GM19035 (cell line): ENCODE results near the gene LEMD3.
"Not testable (repeated sequence)": the region's sequence is repeated elsewhere in the genome, so short reads cannot be mapped to it uniquely, and the experiment has no call there.

Experiments used
- ATAC-seq: cut with Tn5 transposase; IDR thresholded peaks from one replicate; pipeline ENCODE4 v1.9.1; 2021; ENCODE audit not compliant: unreplicated experiment

Gene LEMD3

DNA sequence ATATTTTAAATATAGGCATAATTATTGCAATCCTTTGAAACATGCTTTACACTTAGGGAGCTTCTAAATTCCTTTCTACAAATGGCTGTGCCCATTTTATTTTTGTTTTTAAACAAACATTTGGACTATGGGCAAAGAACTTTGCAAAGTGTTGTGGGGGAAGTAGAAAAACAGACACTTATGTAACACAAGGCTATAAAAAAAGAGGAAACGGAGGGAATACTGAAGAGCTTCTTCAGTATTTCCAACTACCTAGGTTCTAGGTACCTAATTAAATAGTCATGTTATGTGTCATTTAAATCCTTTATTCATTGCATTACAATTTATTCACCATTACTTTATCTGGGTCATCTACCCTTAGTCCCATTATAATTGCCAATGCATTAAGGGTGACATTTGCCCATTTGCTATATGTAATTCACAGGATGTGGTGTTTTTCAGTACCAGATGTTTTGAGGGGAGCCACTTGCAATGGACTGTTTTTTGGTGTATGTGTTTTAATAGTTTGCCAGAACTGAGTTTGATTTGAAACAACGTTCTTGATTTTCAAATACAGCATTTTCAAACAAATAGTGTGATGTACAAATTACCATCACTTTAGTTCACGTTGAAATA is 107.6 kb downstream of the LEMD3 start:
- ATAC-seq = no peak

DNA sequence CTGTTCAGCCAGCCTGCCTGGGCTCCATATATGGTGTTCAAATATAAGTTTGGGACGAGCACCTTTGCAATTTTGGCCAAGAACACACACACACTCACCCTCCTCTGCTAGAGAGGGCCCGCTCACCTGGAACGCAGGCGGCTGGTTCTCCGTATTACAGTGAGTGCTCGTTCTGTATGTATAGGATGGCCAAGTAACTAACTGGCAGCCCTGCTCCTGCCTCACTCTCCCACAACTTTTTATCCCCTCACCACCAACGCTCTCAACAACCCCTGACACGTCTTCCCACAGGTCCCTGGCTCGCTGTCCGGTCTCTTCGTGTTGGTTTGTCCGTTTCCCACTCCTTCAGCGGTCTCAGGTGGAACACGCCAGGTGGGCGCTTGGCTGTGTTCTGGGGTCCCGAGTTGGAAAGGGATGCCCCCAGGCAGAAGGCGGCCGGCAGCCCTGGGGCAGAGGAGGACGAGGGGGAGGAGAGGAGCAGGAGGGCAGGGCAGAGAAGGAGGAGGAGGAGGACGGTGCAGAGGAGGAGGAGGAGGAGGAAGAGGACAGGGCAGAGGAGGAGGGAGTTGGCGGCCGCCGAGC is 108.7 kb downstream of the LEMD3 start:
- no peak for ATAC-seq

DNA sequence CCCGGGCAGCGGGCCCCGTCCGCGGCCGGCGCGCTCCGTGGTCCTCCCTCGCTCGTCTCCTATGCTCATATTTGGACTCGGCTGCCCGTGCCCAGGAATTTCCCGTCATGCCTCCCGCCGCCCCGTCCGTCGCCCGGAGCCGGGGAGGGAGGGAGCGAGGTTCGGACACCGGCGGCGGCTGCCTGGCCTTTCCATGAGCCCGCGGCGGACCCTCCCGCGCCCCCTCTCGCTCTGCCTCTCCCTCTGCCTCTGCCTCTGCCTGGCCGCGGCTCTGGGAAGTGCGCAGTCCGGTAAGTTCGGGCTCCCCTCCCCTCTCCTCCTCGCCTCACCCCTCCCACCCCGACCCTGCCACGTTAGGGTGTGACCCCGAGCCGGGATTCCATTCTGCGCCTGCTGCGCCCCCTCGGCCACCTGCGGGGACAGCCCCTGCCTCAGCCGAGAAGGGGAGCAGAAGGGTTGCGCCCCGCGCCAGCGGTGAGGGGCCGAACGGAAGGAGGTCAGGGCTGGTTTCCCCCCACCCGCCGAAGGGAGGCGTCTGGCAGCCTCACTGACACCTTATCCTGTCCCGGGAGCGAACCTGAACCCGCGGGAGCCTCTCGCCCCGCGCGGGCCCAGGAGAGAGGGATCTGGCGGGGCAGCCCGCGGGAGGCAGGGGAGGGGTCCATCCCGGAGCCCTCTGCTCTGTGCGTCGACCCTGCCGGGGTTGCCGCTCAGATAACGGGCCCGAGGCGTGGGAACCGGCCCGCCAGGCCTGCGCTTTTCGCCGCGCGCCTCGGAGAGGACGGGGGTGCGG is 109.4 kb downstream of the LEMD3 start, which contains the start of gene MSRB3:
Gene MSRB3 (plus strand): TSS at position 108 of the 793 bp plus-strand sequence. CDS start 29,897 bp downstream, outside the sequence.
- ATAC-seq = peak; percentile 81

DNA sequence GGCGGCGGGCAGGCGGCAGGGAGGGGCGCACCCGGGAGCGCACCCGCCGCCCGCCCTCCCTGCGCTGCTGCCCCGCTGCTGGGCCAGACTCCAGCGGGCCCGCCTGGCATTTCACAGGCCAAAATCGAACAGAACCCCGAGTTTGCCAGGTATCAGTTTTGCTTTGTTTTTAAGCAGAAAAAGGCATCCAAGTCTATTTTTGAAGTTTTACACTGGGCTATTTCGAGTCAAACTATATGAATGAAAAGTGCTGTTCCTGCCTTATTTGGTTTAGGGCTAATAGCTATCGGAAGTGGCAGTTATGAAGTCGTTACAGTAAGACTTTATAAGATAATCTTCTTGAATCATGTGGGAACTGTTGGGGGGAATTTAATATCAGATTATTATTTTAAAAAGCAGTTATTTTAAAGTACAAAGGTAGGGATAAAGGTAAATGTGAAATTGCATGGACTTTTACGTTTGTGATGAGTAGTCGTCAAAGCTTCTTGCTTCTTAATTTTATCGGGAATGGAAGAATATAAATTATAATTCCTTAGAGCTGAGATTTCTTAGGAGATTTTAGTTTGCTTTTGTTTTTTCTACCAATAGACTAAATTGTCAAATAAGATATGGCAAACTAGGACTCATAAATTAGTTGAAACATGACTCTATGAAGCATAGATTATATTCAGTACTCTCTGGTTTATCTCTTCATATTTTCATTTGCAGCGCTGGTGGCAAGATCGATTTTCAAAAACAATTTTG is 110.2 kb downstream of the LEMD3 start:
- no peak for ATAC-seq

DNA sequence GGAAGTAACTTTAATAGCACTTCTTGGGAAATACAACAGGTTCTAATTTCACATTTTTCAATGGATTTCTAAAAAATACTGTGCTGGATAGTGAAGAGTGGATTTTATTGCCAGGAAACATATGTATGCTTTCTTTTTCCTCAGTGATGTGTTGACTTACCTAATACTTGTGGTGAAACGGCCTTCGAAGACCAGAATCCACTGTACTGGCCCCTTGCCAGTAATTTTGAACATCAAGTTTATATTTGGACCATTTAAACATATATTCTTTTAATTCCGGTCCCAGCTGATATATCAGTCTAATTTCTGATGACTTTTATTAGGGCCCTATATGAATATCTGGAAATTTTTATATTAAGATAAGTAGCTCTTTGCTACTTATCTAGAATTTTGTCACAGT is 110.9 kb downstream of the LEMD3 start:
- no peak for ATAC-seq

DNA sequence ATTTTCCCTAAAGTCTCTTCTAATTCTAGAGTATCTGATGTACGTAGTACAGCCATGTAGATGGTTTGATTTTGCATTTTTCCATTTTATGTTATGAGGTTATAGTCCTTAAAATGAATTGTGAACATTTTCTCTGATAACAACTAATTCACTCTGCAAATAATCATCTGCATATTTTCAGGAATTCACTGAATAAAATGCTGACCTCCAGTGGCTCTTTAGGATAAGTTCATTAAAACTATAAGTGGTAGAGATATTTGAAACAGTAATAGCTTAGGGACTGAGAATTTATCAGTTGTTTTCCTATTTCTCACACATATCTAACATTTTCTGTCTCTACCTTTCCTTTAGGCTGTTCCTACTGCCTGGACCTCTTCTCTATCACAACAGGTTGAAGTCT is 113.5 kb downstream of the LEMD3 start:
- no peak for ATAC-seq

DNA sequence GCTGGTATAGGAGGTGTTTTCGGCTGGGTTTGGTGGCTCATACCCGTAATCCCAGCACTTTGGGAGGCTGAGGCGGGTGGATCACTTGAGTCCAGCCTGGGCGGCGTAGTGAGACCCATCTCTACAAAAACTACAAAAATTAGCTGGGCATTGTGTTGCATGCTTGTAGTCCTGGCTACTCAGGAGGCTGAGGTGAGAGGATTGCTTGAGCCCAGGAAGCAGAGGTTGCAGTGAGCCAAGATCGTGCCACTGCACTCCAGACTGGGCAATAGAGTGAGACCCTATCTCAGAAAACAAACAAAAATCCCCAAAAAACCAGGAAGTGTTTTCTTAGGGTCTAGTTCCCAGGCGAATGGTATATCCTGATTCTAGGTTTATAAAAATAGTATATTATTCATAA is 116.1 kb downstream of the LEMD3 start:
- ATAC-seq = not testable (repeated sequence)

DNA sequence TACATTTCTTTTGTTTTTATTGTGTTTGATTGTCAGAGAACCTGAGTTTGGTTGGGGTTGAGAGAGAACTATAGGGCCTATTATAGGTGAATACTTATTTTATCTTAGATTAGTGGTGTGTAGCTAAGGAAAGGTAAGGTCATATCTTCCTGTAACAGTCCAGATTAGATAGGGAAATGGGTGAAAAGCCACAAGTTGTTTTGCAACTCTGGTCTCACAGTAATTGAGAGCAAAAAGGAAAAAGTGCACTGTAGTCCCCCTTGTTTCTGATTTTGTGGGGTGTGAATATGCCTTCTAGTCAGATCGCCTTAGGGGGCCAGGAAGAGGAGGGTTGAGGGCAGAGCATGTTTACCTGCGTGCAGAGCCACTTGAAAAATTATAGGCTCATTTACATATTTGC is 118.0 kb downstream of the LEMD3 start:
- no peak for ATAC-seq

DNA sequence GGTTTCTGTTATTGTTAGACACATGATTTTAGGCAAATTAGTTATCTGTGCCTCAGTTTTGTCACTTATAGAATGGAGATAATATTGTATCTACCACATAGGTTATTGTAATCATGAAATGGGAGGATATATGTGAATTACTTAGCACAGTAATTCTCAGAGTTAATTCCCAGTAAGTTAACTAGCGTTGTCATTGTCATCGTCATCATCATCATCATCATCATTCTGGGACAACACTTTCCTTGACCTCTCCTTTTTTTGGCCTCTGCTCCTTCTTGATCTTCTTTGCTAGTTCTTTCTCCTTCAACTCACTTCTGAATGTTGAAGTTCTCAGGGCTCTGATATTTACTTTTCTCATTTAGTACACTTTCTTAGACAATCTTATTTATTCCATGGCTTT is 122.9 kb downstream of the LEMD3 start:
- ATAC-seq = no peak

DNA sequence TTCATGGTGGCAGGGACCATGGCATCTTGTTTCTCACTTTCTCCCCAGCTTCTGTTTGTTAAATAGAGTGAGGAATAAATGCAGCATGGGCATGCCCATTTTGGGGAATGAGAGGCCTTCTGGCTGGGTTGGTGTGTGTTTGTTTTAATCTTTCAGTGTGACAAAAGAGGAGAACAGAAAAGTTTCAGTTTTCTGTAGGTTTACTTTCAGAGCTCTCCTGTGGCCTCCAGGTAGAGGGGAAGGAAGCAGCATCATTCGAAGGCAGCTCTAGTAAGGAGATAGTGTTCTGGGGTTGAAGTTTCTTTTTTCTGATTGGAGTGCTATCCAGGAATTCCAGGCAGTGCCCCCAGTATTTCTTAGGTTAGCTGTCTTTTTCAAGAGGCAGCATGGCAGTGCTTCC is 124.4 kb downstream of the LEMD3 start:
- no peak for ATAC-seq

DNA sequence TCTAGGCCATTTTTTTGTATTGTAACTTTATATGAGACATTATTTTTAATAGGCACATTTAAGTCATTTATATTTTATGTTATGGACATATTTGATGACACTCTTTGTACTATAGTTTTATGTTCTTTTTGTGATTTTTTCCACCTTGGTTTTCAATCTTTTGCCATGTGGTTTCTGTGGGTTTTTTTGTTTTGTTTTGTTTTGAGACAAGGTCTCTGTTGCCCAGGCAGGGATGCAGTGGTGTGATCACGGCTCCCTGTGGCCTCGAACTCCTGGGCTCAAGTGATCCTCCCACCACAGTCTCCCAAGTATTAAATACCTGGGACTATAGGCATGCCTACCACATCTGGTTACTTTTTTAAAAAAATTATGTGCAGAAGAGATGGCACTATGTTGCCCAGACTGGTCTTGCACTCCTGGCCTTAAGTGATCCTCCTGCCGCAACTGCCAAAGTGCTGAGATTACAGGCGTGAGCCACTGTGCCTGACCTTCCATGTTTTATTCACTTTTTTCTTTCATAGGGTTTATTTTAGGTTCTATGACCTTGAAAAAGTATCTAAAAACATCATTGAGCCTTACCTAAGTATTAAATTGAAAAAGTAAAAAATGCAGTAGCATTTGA is 125.4 kb downstream of the LEMD3 start:
- ATAC-seq = no peak

DNA sequence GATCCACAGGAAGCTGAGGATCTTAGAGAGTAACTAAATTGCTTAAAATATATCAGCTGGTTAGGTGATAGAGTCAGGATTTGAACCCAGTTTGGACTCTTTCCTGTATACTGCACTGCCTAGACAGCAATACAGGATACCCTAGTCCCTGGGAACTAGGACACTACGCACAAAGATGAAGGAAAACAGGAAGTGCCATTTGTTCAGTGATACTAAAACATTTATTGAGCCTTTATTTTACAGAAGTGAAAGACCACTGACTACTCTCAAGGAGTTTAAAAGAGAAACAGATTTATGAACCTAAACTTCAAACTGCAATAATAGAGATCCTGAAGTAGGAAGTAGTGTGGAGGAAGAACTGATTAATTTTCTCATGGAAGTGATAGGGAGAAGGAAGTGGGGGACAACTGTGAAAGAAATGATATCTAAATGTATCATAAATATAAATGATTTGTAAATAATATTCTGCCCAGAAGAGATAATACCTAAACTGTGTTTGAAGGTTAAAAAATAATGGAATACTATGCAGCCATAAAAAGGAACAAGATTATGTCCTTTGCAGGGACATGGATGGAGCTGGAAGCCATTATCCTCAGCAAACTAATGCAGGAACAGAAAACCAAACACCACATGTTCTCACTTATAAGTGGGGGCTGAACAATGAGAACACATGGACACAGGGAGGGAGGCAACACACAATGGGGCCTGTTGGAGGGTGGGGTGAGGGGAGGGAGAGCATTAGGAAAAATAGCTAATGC is 127.3 kb downstream of the LEMD3 start:
- ATAC-seq = no peak
